ENCODE data around the gene RBPJL.
A peak's percentile ranks its signal among the peaks of the same experiment; 100 is the strongest.

RBPJL gene

GRCh38 chr20:45293041-45294002 is 13.3 kb upstream of the RBPJL start:
- DNase-seq: peak in 49 of 56 donors; percentile 9 to 82 (median 43)

GRCh38 chr20:45294003-45294368 is 12.7 kb upstream of the RBPJL start:
- no peak for DNase-seq

DNA sequence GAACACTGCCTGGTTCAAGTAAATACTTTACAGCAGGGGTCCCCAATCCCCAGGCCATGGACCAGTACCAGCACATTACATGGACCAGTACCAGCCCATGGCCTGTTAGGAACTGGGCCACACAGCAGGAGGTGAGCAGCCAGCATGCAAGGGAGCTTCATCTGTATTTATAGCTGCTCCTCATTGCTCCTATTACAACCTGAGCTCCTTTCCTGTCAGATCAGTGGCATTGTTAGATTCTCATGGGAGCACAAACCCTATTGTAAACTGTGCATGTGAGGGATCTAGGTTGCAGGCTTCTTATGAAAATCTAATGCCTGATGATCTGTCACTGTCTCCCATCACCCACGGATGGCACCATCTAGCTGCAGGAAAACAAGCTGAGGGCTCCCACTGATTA is 12.0 kb upstream of the RBPJL start:
- no peak for DNase-seq

DNA sequence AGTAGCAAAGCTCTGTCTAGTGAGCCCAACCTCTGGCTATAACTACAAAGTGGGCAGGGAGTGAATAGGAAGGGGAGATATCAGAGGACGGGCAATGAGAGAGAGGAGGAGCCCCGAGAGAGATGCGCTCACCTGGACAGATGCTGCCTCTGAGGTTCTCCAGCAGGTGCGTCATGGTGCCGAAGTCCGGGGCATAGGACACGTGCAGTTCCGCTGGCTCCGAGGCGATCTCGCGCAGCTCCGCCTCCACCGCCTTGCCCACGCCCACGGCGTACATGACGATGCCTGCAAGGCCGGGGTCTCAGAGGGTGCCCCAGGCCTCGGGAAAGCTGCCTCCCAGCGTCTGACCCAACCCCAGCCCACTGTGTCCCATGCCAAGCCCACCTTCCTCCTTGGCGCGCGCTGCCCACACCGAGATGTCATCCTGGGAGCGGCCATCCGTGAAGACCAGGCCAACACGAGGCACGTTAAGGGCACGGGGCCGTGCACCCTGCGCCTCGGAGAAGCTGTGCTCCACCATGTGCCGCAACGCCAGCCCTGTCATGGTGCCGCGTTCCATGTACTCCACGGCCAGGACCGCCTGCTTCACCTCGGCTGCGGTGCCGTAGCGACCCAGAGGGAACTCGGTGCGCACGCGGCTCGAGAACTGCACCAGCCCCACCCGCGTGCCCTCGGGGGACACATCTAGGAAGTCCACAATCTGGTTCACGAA is 8.7 kb upstream of the RBPJL start:
- no peak for DNase-seq

- no peak for DNase-seq
These were observed 6.9 kb upstream of the RBPJL start for GRCh38 chr20:45299786-45300185.

DNA sequence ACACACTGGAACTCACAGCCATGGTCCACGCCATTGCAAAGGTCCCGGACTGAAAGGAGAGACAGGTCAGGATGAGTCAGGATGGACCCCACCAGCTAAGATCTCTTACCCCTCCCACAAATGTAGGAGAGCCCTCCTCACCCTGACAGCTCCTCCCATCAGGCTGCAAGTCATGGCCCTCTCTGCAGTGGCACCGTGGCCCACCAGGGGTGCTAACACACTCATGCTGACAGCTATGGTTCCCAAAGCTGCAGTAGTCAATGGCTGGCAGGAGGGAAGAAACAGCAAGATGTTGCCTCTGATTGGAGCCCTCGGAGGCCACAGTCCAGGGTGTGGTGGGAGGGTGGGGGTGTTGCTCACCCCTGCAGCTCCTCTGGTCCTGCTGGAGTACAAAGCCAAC is 5.7 kb upstream of the RBPJL start:
- DNase-seq: no peak

GRCh38 chr20:45301824-45302271 is 4.8 kb upstream of the RBPJL start:
- DNase-seq: no peak

DNA sequence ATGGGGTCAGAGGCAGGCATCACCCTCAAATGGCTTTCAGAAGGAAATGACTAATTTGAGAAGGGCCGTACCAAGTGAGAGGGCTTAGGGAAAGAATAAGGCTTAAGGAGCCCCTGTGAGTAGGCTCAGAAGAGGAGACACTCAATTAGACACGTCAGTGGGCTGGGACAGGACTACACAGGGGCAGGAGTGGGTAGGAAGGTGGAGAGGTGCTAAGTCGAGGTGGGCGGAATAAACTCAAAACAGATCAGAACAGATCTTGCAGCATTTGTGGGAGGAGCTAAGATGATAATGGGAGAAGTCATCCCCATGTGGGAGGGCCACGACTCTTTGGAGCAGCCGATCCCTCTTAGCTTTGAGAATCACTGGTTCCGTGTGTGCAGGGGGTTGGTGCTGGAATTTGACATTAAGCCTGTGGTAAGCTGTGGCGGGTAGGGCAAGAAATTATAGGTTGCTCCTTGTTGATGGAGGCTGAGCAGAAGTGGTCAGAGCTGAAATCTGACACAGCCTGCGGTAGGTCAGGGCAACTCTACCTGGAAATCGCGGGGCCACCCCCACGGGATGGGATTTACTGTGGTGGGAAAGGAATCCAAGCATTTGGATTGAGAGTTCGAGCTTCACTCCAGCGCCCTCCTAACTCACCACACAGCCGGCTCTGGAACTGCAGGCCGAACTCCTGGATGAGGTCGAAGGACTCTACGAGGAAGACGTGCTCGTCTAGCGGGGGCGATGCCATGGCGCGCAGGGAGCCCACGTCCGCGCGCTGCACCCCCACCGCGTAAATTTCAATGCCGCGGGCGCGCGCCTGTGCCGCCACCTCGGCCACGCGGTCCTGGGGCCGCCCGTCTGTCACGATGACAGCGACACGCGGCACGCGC is 2.8 kb upstream of the RBPJL start:
- peak in 1 of 56 donors; percentile 14 for DNase-seq

GRCh38 chr20:45304464-45304999 is 2.1 kb upstream of the RBPJL start:
- no peak for DNase-seq

DNA sequence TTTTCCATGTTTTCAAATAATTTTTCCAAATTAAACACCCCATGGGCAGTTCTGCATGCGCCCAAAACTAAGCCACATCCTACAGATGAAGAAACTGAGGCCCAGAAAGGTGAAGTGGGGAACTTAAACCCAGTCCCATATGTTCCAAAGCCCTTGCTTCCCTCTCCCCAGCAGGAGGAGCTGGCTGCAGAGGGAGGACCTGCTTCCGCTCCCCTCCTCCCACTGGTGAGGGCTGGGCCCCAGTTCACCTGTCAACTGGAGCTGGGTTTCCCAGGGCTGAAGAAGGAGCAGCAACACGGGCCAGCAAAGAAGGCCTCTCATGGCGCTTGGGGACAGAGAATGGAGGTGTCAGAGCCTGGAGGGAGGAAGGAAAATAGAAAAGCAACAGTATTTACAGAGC is 1.4 kb upstream of the RBPJL start:
- no peak for DNase-seq

GRCh38 chr20:45307076-45307640 is 518 bp downstream of the RBPJL start:
- no peak for DNase-seq

DNA sequence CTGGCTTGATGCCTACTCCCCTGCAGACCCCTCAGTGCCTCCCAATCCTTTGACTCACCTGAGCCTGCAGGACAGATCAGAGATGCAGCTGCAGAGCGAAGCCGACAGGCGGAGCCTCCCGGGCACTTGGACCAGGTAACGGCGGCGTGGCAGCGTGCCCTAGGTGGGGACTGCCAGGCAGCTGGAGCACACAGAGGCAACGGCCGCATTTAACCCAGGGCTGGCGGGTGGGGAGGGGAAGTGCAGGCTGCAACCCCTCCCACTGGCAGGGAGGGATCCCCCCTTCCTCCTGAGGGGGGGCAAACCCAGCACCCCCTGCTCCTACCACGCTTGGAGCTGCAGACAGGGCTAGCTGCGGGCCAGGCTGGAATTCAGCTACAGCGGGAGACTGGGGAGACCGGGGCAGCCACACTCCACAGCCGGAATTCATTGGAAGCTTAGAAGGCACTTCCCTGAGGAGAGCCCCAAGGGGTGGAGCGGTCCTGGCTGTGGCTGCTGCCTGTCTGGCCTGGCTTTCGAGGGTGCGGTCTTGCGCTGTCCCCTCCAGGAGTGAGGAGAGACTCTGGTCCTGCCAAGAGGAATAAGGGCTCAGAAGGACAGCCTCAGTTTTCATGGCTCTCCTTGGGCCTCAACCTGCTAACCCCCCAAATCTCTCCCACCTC is 1.6 kb downstream of the RBPJL start, which contains the start of gene MATN4:
Gene MATN4 (minus strand): TSS at position 183 of the 662 bp plus-strand sequence. CDS start 2,717 bp downstream, outside the sequence.
- peak in 1 of 56 donors; percentile 34 for DNase-seq

DNA sequence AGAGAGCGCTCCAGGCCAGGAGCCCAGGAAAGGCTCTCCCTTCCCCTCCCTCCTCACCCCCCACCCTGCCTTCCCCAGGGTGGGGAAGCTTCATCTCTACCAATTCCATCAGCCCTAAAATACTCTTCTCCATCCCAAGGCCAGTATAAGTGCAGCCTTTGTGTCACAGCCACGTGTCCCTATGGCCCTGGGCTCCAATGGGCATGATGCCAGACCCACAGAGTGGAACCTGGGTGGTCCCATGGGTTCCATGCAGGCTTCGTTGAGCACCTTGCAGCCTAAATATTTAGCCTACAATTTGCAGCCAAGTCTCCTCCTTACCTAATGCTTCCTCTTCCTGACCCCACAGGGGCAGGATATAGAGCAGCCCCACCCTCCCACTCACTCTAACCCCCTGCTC is 2.4 kb downstream of the RBPJL start:
- no peak for DNase-seq

DNA sequence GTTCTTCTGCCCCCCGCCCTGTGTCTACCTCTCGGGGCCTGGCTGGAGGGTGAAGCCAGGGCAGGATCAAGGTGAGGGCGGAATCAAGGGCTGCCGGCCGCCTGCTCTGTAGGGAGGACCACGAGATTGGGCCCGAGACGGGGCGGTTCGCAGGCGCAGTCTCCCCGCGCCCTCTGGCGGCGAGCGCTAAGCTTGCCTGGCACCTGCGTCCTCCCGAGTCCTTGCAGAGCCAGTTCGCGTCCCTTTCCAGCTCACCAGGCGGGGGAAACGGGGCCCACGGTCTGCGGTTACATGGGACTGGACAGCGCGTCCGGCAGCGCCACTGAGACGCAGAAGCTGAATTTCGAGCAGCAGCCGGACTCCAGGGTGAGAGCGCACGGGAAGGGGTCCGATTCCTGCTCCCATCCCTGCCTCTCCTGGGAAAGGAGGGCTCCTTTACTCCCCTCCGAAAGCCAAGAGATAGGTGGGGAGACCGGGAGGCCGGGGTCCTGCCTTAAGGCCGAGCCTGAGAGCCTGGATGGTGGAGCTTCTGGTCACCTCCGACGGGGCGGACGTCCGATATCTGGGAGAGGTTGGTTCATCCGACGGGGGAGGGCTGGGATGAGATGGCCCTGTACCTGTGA is 5.1 kb downstream of the RBPJL start:
- DNase-seq: peak in 20 of 56 donors; percentile 1 to 58 (median 12)

DNA sequence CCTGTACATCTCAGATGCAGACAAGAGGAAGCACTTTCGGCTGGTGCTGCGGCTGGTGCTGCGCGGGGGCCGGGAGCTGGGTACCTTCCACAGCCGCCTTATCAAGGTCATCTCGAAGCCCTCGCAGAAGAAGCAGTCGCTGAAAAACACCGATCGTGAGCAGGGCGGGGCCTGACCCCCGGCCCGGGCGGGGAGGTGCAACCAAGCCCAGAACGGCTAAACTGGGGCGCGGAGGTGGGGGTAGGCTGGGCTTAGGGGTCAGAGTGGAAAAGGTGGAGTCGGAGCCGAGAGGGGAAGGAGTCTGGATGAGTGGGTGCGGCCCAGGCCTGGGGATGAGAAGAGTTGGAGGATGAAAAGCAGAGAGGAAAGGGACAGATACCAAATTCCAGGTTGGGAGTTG is 5.6 kb downstream of the RBPJL start:
- DNase-seq: no peak

DNA sequence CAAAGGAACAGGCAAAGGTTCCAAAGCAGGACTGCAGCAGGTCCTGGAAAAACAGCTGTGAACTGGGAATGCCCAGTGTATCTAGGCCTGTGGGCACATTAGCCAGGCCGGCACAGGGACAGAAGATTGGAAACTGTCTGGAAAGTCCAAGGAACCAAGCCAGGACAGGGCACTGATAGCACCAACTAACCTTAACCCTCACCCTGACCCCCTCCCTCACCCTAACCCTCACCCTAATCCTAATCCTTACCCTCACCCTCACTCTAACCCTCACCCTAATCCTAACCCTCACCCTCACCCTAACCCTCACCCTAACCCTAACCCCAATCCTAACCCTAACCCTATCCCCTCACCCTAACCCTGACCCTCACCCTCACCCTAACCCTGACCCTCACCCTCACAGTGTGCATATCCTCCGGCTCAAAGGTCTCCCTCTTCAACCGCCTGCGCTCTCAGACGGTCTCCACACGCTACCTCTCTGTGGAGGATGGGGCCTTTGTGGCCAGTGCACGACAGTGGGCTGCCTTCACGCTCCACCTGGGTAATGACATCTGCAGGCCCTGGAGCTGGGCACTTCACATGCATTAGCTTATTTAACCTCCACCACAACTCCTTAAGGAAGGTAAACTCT is 6.5 kb downstream of the RBPJL start:
- no peak for DNase-seq

- no peak for DNase-seq
These were observed 7.3 kb downstream of the RBPJL start for GRCh38 chr20:45313943-45314342.

GRCh38 chr20:45315672-45316071 is 9.0 kb downstream of the RBPJL start:
- no peak for DNase-seq
